SK-N-DZ (cell line): ENCODE results near the gene PCBP4.
"Not testable (repeated sequence)": the region's sequence is repeated elsewhere in the genome, so short reads cannot be mapped to it uniquely, and the experiment has no call there.

Experiments used
- DNase-seq: peaks from one replicate; pipeline ENCODE4 v3.0.0-alpha.2; 2015; ENCODE audit warnings: low spot score

PCBP4 gene

DNA sequence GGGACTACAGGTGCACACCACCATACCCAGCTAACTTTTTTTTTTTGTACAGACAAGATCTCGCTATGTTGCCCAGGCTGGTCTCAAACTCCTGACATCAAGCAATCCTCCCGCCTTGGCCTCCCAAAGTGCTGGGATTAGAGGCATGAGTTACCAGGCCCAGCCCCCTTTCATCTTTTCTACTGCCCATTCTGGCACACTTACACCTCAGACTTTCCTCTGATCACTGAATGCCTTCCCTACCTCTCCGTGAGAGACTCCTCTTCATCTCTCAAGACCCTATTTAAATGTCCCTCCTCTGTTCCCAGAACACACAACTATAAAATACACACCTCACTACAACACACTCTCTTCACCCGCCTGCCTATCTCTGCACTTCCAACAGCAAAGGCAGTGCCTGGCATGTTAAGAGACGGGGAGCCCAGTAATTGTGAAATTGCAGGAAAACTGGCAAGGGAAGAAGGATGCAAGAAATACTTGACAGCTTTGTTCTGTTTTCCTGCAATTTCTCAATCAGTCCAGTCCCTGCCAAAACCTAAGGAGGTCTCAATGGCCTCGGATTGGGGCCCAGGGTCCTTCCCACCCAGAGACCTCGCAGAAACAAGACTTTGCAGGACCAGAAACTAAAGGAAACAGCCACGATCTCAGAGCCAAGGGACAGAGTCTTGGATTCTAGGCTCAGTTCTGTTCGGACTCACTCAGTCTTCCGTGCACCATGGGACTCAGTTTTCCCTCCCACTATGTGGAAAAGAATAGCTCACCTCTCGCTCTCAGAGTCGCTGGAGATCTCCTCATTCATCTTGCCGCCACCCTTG lies 26.4 kb downstream of the PCBP4 start:
- DNase-seq: no peak

DNA sequence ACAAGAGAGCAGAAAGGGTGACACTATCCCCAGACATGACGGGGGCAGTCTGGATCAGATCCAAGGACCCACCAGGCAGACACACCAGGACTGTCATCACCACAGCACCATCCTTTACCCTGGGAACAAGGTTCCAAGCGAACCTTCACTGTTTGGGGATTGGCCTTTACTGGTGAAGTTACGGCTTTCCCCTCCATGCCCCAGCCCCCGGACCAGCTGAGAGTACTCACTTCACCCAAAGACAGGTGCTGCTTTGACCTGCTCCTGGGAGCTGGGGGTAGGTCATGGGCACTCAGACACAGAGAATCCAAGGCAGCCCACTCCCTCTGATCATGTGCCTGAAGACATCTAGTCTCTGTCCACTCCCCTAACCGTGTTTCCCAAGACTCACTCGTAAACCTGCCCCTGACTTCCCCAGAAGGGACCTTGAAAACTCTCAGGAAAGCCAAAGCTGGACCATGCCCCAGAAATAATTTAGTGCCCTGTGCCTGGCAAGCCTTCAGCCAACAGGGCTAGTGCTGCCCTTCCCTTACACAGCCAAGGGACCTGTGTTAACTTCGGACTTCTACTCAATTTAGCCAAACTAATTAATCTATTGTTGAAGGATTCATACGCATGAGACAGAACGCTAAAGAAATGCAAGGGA lies 28.4 kb downstream of the PCBP4 start:
- DNase-seq: no peak

DNA sequence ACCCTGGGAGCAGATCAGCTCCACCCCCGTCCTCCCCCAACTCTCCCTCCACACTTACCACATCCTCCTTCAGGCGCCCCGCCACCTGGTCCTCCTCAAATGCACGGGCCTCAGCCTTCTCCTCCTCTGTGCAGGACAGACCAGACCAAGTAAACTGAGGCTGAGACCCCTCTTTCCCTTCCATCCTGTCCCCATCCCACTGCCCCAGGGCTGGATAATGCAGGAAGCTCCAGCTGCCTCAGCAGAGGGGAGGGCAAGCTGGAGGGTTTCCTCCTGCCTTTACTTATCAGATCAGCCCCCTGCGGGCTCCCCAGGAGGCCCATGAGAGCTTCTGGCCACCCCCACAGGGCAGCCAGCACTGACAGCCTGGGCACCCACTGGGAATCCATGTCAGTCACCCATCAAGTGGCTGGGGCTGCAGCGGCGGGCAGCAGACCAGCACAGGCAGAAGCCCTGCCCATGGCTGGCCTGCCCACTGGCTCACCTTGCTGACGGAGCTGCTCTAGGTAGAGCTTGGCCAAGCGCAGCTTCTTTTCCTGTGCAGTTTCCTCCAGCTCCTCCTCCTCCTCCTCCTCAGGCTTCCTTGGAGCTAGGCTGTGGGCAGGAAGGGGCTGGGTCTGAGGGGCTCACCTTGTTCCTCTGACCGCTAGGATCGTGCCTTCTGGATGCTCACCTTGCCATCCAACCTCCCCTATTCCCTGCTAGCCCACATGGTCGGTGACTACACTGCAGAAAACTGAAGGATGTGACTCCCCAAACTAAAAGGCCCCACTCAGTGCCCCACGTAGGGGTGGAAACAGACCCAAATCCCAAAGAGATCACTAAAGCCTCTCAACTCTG lies 29.4 kb downstream of the PCBP4 start:
- no peak for DNase-seq

DNA sequence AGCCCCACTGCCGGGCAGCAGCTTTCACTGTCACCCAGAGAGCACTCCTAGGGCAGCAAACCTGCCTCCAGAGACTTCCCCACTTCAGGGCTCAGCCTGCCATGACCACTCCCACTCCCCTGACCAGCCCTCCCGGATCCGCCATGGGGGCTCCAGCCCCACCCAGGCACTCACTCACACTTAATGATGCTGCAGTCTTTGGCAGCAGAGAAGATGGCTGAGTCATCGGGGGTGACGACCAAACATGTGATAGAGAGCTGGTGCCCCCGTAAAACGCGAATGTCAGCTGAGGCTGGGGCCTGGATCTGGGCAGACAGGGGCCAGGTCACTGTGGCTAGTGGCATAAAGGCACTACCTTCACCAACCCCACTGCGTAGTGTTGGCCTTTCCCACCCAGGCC lies 30.2 kb downstream of the PCBP4 start:
- no peak for DNase-seq

DNA sequence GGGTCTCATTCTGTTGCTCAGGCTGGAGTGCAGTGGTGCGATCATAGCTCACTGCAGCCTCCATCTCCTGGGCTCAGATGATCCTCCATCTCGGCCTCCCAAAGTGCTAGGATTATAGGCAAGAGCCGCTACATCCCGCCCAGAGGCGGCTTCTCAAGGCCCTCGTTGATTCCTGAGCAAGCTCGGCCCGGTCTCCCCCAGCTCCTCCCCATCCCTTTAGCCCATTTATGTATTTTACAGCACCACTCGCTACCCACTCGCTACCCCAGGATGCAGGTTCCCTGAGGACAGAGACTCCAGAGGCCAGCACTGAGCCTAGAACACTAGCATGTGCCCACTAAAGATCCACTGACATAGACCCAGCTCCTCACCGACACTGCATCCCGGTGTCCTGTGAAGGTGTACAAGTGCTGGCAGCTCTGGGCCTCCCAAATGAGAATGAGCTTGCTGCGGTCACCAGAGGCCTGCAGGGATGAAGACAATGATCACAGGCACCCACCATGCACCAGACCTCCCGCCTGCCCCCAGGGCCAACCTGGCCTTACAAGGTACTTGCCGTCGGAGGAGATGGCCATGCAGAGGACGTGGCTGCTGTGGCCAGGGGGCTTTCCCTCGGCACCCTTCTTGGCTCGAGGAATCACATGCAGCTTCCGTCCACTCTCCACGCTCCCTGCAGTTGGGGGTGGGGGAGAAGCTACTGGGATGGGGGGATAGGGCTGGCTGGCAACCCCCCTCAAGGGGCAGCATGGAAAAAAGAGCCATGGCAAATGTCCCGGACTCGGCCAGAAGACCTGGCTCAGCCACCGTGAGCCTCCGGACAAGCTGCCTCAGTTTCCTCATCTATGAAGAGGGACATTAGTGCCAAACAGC lies 31.1 kb downstream of the PCBP4 start:
- DNase-seq: no peak

DNA sequence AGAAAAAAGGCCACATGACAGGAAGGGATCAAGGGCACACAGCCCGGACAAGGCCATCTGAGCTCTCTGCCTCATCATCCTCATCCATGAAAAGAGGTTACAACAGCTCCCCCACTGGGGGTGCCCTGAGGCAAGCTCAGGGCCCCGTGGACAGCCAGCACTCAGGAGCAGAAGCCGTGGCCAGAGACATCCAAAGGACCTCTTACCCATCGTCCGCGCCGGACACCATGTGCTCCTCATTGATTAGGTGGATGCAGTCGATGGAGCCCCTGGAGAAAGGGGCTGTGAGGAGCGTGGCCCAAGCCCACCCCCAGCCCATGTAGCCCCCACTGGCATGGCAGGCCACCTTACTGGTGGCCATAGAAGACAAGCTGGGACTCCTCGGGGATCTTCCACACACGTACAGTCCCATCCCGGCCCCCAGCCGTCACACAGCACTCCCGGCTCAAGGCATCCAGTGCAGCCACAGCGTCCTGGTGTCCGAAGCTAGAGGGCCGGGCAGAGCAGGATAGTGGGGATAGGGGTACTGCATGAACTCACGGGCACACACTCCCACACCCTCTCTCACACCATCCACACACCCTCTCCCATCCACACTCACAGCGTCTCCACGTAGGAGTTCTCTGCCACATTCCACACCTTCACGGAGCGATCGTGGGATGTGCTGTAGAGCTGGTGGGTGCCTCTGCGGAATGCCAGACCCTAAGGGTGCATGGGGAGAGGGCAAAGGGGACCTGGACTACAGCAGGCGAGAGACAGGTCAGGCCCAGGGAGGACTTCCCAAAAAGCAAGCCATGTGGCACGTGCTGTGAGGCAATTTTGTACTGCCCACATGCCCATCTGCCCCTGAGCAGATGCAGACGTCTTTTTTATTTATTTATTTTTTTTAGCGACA lies 32.0 kb downstream of the PCBP4 start:
- no peak for DNase-seq

DNA sequence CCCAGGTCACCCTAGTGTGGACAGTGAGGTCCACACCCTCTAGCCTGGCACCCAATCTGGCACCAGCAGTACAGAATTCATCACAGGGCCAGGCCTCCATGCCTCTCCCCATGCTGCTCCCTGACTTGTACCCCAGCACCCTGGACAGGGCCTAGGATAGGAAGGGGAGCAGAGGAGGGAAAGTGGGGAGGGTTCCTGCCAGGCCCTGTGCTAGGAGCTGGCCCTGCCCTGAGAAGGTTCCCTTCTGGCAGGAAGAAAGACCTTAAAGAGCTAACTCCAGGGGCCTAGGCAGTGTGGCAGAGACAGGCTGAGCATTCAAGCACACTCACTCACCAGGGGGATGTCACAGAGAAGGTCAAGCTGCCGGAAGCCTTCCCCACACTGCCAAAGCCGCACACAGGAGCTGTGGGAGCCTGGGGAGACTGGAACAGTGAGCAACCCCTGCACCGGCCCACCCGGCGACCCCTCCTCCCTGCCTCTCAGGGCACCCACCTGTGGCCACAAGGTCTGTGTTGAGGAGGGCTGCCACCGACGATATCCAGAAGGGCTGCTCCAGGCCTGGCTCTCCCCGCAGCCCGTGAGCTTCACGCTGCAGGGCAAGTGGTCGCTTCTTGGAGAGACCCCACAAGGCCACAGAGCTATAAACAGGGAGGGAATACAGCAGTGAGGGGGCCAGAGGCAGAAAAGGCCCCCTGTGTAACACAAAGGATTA lies 33.0 kb downstream of the PCBP4 start:
- DNase-seq: no peak

DNA sequence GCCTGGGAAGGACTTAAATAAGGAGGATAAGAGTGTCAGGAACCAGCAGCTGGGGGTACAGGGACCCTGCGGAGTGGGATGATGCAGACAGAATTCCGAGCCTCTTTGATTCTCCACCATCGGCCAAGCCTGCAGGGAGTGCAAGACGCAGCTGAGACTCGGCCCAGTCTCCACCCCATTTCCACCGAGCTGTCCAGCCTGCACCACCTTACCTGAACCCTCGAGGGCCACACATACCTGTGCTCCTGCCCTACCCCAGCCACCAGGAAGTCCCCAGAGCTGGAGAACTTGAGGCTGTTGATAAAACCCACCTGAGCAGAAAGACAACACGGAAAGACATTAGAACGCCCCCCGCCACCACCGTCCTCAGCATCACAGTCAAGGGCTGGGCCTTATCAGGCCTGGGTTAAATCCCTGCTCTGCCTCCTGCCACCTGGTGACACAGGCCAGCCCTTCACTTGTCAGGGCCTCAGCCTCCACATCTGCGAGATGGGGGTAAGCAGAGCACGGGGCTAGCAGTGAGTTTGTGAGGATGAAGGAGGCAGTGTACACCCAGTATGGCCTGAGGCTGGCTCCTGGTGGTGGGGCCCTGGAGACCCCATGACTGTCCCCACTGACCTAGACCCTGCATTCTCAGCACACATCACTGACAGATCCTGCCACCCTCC lies 33.6 kb downstream of the PCBP4 start:
- no peak for DNase-seq

DNA sequence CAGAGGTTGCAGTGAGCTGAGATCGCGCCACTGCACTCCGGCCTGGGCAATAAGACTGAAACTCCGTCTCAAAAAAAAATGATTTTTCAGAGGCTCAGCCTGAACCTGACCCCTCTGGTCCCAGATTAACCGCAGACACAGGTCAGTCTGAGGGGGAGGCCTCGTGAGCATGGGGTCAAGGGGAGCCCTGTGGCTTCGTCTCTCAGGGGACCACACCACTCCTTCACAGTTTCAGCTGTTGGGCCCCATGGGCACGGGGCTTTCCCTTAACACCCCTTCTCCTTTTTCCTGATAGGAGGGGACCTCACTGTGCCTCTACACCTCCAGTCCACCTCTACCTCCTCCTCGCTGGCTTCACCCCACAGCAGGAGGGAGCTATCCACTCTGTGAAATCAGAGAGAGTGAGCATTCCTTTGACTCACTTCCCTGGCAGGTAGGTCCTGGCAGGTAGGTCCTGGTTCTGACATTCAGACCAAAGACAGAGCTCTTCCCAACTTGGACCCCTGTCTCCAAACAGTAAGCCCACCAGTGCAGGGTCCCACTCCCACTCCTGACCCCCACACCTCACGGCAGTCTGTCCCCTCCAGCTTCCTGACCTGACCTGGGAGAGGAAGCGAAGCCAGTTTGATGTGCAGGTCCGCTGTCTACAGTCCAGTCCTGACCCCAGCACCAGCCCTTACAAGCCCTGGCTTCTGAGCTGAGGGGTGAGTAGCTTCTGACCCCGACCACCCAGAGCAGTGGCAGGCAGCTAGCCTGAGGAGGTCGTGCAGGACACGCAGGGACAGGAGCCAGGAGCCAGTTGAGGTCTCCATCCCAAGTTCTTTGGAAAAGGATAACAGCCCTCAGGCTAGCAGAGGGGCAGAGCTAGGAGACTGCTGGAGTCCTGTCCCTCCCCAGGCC lies 34.5 kb downstream of the PCBP4 start:
- no peak for DNase-seq

DNA sequence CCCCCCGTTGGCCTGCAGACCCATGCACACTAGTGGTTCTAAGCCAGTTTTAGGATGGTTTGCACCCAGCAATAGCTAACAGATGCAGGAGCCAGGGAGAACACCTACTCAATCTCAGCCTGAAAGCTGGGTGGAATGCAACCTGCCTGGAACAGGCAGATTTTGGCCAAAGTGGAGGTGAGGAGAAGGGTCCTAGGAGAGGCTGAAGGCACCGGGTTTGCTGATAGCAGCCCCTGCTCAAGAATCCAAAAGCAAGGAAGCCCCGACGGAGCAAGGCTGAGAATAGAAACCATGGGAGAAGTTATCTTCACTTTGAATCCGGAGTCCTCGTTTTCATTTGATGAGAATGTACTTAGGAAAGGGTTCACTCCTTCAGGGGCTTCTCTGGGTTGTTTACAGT lies 35.5 kb downstream of the PCBP4 start:
- no peak for DNase-seq

DNA sequence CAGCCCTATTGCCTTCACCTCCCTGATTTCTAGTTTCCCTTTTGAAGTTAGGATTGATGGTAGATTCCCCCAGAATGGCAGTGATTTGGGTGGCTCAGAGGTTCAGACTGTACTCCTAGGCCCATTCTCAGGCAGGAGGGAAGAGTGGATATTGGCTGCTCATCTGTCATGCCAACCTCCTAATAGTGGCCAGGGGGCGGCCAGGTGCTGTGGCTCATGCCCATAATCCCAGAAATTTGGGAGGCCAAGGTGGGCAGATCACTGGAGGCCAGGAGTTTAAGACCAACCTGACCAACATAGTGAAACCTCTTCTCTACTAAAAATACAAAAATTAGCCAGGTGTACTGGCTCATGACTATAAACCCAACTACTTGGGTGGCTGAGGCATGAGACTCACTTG lies 36.8 kb downstream of the PCBP4 start:
- DNase-seq: no peak

DNA sequence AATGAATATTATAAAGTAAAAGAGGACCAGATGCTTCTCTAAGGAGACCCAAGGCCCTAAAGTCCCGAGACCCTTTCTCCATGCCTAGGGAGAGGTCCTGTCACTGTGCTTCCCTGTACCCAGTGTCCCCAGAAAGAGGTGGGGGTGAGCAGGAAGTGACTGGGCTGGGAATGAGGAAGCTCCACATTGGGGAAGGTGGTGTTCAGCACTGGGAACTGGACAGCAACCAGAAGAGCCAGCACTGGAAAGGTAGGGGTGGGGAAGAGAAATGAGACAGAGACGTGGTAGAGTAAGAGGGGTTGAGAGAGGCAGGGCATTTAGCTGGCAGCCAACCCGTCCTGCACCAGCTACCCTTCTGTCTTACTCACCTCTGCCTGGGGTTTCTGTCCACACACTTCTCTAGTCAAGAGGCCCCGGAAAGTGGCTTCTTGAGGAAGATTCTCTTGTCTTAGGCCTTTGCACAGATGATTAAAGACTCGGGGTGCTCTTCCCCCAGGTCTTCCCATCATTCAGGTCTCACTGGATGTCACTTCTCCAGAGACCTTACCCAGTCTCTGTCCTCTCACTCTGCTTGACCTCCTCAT lies 37.7 kb downstream of the PCBP4 start:
- no peak for DNase-seq

DNA sequence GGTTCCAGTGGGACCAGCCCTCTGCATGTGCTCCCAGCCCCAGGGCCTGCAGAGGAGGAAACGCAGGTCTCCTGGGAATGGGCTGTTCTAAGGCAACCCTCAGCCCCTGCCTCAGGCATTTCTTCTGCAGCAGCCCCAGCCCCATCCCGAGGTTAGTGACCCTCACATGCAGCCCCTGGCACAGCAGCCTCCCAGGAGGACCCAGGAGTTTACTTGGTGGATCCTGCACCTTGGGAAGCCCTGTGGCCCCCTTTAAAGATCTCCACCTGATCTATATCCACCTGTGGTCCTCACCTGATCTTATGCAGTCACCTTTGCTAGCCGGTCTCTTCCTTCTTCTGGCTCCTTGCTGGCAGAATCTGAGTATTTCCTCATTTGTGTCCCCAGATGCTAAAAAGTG lies 38.3 kb downstream of the PCBP4 start:
- DNase-seq: not testable (repeated sequence)

DNA sequence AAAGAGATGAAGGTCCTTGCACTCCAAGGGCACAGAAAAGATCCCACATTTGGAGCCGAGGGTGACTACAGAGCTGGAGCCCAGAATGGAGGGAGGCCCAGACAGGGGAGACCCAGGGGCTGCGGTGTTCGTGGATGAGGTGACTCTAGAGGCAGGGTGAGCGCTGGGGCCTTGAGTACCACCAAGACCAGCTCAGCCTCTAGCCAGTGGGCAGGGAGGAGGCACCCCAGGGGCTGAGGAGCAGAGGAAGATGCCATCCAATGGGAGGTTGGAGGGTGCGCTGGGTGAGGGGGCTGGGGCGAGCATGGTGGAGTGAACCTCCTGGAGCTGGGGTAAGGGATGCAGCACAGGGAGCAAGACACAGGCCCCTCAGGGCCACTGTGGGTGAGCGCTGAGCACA lies 38.8 kb downstream of the PCBP4 start:
- DNase-seq: no peak

DNA sequence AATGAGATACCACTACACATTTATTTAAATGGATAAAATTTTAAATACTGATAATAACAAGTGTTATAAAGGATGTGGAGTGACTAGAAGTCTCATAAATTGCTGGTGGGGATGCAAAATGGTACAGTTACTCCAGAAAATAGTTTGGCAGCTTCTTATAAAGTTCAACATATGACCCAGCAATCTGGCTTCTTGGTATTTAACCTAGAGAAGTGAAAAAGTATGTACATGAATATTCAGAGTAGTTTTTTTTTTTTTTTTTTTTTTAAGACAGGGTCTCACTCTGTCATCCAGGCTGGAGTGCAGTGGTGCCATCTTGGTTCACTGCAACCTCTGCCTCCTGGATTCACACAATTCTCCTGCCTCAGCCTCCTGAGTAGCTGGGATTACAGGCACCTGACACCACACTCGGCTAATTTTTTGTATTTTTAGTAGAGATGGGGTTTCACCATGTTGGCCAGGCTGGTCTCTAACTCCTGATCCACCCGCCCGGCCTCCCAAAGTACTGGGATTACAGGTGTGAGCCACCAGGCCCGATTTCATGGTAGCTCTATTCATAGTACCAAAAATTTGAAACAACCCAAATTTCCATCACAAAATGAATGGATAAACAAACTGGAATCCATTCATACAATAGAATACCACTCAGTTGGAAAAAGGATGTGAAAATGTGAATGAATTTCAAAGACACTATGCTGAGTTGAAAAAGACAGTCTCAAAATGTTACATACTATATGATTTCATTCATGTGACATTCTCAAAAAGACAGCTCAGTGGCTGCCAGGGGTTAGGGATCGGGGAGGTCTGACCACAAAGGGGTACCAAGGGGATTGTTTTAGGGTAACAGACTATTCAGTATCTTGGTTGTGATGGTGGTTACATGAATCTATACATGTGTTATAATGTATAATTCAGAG lies 39.9 kb downstream of the PCBP4 start:
- DNase-seq: no peak

DNA sequence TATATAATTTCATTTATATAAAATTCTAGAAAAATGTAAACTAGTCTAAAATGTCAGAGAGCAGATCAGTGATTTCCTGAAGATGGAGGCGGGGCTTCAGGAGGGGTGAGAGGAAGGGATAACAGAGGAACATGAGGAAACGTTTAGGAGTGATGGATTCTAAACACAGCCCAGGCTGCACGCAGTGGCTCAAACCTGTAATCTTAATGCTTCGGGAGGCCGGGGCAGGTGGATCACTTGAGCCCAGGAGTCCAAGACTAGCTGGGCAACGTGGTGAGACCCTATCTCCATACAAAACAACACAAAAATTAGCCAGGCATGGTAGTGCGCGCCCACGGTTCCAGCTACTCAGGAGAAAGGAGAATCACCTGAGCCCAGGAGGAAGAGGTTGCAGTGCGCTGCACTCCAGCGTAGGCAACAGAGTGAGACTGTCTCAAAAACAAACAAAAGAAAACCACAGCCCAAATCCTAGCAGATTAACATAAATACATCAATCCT lies 46.1 kb downstream of the PCBP4 start:
- DNase-seq: no peak
